Spleen (tissue), 7 donors: ENCODE data around the gene NUMA1.

Experiments
- CTCF ChIP-seq, 11 experiments: fragments of 200-600 bp in 7 of 11; fragments of 450-650 bp in 4 of 11; sonication (generic) in 4 of 11; IDR thresholded peaks in 8 of 11; conservative IDR thresholded peaks in 3 of 11; 1 replicate in 7 of 11; 2 replicates in 4 of 11; pipeline versions ENCODE4 v1.4.0 to v1.8.0; 2016 to 2021; ENCODE audit warnings: antibody characterized with exemption in 11 of 11, inconsistent platforms in 4 of 11, mild to moderate bottlenecking in 1 of 11
- POLR2A ChIP-seq, 3 donors: fragments of 450-650 bp; IDR thresholded peaks; one replicate each; pipeline ENCODE4 v1.5.1; 2017; ENCODE audit warnings: antibody characterized with exemption in 3 of 3, mild to moderate bottlenecking in 1 of 3
- POLR2AphosphoS5 ChIP-seq, 3 donors: sonication (generic); formaldehyde crosslinking; IDR thresholded peaks; one replicate each; pipeline ENCODE4 v1.5.1; 2017; ENCODE audit warnings: antibody characterized with exemption in 3 of 3
- donor health status: DM: no; HTN: no; CAD: no; lungs with moderate emphysema.
- donor health status: DM: no; HTN: no; CAD: no.
- donor health status: DM: no; HTN: no; CAD: no.

DNA sequence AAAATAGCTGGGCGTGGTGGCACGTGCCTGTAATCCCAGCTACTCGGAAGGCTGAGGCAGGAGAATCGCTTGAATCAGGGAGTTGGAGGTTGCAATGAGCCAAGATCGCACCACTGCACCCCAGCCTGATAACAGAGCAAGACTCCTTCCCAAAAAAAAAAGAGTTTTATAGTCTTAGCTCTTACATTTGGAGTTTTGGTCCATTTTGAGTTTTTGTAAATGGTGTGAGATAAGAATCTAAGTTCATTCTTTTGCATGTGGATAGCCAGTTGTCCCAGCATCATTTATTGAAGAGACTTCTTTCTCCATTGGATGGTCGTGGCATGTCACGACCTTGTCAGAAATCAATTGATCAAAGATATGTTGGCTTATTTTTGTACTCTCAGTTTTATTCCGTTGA lies 116.9 kb downstream of the NUMA1 start:
- TF ChIP-seq CTCF (IDR thresholded peaks at IDR 0.05 in 8 of 11, conservative IDR thresholded peaks at IDR 0.05 in 3 of 11) (no peak), POLR2A (IDR thresholded peaks at IDR 0.05) (no peak), POLR2AphosphoS5 (IDR thresholded peaks at IDR 0.05) (no peak)
